Peyer's patch (tissue), 4 donors: Measurements from ENCODE around the gene TMX2.

Experiments used
- POLR2A ChIP-seq, 2 donors: fragments of 450-650 bp; IDR thresholded peaks; one replicate each; pipeline ENCODE4 v1.5.1; 2017; ENCODE audit warnings: antibody characterized with exemption in 2 of 2, mild to moderate bottlenecking in 2 of 2, moderate library complexity in 2 of 2
- TF ChIP-seq, protein P1 (sequence below), 6 experiments: fragments of 450-650 bp in 4 of 6; fragments of 200-600 bp in 2 of 6; sonication (generic) in 1 of 6; IDR thresholded peaks; one replicate each; pipeline ENCODE4 v1.5.1; 2017 to 2019; ENCODE audit warnings: antibody characterized with exemption in 6 of 6, mild to moderate bottlenecking in 3 of 6, moderate library complexity in 1 of 6

DNA sequence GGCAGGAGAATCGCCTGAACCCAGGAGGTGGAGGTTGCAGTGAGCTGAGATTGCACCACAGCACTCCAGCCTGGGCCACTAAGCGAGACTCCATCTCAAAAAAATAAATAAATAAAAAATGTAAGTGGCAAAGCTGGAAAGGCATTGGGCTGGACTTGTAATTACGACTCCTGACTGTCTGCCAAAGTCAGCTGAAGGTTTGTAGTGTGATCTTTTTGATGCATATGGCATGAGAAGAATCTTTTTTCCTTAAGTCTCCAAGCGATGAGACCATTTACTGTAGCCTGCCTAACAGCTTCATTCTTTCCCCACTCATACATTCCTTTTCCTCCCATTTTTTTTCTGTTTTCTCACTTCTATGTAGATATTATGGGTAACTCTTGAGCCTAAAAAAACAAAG lies 74.0 kb downstream of the TMX2 start:
- TF ChIP-seq, protein P1, sequence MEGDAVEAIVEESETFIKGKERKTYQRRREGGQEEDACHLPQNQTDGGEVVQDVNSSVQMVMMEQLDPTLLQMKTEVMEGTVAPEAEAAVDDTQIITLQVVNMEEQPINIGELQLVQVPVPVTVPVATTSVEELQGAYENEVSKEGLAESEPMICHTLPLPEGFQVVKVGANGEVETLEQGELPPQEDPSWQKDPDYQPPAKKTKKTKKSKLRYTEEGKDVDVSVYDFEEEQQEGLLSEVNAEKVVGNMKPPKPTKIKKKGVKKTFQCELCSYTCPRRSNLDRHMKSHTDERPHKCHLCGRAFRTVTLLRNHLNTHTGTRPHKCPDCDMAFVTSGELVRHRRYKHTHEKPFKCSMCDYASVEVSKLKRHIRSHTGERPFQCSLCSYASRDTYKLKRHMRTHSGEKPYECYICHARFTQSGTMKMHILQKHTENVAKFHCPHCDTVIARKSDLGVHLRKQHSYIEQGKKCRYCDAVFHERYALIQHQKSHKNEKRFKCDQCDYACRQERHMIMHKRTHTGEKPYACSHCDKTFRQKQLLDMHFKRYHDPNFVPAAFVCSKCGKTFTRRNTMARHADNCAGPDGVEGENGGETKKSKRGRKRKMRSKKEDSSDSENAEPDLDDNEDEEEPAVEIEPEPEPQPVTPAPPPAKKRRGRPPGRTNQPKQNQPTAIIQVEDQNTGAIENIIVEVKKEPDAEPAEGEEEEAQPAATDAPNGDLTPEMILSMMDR (IDR thresholded peaks at IDR 0.05), result no peak
- no peak for TF ChIP-seq POLR2A (IDR thresholded peaks at IDR 0.05)
